Umbilical cord (tissue), 2 donors: ENCODE results near the gene KMT2A. TPM values are rescaled to one million over a fixed set of nuclear protein-coding genes. Genes with fewer than 3 reads are reported as not detected.
A peak's percentile ranks its signal among the peaks of the same experiment; 100 is the strongest.
"Not testable (repeated sequence)": the region's sequence is repeated elsewhere in the genome, so short reads cannot be mapped to it uniquely, and the experiment has no call there.

Source experiments
- DNase-seq: peaks from one replicate; pipeline ENCODE4 v3.0.0-alpha.2; 2015; ENCODE audit warnings: low spot score
- total RNA-seq: library from RNA; depleted of rRNA; stranded (reverse); fragments of >200 nt; gene quantifications from one replicate; pipeline ENCODE4 v1.2.3, GENCODE V29; 2014; ENCODE audit warnings: low replicate concordance; ENCODE audit not compliant: insufficient read depth

Gene KMT2A
- total RNA-seq, 1 donor from 2014 or later, result 20.9 TPM

DNA sequence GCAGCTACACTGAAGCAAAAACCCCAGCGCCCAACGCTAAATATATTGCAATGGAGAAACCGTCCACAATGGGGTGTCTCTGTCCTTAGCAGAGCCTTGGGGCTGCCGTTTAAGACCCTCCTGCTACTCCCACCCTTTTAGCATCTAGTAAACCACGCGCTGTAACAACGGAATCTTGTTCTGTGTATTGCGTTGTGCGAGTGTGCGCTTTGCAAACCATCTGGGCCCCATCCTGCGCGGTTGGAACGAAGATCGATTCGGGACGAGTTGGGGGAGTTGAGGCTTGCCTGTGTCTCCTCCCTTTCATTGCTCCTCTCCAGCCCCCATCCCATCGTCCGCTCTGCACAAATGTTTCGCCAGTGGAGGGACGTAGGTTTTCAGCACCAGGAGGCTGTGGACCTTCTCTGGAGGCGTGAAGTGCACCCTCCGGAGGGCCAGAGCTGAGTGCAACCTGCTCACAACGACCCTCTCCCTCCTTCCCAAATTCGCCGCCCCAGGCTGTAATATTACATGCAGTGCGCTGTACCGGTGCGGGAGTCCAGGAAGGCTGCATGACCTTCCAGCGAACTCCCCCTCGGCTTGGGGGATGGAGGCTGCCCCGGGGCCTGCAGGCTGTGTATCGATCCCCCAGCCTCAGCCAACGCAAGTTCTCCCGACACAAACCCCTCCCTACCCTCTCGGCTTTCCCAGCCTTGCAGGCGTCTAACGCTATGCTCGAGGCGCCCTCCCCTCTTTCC lies 1.6 kb upstream of the KMT2A start:
- DNase-seq, result peak; percentile 50

DNA sequence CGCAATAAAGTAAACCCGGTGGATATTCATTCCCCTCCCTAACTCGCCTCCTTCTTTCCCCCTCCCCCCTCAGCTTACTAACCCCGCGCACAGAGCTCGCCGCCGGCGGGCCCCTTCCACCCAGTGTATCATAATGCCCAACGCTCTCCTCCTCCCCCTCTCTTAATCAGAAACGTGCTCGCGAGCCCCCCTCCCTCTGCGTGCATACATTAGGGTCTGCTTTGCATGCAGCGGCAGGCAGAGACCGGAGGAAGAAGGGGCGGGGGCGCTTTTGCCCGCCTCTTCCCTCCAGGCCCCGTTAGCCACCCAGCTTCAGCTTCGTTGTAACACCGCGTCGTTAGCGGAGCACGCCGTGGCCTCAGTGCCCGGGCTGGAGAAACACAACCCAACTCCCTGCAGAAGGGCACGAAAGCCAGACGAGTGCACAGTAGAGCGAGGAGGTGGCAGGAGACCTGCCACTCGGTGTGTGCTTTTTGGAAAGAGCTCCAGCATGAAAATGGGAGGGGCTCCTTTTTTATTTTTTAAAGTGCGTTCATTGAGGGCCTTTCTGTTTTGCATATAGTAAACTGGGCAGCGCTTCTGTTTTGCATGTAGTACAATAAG lies 901 bp upstream of the KMT2A start:
- peak; percentile 76 for DNase-seq

- DNase-seq, result peak; percentile 34
These were observed 431 bp downstream of the KMT2A start for GRCh38 chr11:118436639-118437207.

DNA sequence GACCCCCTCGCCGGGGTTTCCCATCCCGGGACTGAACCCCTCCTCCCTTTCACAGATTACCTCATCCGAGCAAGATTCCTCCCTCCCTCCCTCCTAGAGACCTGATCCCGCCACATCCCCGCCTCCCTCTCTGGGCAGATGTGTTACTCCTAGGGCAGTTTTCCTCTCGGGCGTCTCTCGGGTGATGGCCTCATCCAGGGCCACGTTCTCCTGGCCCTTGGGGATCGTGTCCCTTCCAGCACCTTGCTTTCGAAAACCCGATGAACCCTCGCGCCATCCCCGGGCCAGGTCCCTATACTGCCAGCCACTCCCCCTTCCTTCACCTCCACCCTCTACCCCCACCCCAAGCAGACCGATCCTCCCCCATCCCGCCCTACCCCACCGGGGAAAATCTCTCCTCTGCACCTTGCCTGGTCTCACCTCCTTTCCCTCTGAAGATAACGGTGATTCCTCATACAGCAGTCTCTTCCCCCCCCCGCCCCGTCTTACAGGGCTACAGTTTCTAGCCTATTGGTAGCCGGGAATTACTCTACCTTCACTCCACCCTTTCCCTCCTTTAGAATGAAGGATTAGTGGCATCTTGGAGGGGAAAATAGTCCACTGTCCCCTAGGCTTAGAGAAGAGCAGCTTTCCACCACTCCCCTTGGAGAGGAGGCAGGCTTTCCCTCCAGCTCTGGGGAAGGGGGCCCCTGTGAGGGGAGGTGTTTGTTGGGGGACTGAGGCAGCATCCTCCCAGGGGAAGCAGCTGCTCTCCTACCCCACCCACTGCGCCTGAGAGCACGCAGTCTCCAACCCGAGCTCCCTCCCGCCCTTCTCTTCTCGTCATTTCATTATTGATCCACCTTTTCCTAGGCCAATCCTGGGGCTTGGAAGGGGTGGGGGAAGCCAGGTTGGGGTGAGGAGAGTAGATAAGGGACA lies 1.2 kb downstream of the KMT2A start:
- DNase-seq, result peak; percentile 85

DNA sequence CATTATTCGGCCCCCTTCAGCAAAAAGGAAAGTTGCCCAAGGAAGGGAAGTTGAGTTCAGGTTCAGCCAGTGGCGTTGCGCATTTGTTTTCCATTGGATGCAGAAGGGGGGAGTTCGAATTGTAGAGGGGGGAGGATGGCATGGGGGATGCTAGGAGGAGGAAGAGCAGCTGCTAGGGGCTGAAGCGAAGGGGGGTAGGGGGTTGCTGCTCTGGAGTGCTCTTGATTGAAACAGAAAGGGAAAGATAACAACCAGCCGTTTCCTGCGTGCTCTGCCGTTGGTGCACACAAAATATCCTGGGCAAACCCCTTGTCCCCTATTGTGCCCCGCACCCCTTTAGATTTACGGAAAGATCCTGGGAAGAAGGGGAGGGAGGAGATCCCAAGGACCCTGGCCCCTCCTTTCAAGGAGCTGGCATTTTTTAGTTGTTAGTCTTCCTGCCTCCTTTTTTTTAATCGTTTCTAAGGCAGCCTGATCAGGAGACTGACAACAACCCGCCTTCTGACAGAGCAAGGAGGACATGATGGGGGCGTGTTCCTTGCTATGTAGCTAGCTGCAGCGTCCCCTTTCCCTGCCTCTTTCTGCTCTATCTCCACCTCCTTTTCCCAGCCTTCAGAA lies 2.1 kb downstream of the KMT2A start:
- peak; percentile 94 for DNase-seq

DNA sequence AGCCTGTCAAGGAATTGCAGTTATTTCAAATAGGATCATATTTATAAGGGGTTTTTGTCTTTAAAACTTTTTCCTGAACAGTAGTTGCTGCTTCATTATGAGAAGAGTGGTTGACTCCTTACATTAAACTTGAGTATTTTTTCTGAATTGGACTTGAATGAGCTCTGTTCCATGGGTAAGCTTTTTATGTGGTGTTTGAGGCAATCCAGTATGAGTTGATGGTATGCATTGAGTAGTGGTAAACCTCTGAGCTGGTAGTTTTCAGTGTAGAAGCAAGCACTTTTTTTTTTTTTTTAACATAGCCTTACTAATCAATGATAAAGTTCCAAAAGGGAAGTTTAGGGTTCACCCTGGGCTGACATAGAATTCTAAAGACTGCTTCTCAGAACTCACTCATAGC lies 3.4 kb downstream of the KMT2A start:
- DNase-seq, result no peak

DNA sequence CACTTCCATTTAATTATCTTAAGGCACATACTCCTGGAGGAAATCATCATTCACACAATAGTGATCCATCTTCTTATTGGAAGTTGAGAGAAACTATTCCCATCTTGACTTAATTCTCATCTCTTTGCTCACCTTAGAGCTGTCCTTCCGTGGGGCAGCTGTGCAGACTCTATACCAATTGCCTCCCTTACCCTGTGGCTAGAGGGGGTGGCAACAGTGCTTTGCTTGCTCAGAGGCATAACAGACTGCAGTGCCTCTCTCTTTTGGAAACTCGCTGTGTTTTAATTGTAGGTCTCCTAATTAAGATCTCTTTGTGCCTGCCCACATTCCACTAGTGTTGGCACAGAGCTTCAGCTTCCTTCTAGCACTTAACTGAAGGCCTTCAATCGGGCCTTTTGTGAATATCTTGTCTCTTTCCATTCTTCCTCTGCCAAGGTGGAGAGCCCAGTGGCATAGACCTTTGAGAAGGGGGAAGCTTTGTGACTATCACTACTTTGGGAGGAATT lies 5.5 kb downstream of the KMT2A start:
- no peak for DNase-seq

DNA sequence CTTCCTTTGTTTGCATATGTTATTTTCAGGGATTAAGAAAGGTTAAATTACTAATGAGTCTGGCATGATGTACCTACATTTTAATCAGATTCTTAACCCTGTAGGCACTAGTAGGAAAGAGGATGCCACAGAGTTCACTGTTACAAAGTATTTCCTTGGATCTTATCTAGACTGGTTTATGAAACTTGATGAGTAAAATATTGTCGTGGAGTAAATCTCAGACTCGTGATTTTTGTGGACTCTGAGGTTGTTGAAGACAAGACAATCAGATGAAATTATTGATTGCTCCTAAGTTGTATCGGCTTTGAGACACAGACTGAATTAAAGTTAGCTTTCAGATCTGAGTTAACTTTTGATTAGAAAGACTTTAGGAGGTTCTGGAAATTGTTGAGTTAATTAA lies 6.0 kb downstream of the KMT2A start:
- DNase-seq, result no peak

DNA sequence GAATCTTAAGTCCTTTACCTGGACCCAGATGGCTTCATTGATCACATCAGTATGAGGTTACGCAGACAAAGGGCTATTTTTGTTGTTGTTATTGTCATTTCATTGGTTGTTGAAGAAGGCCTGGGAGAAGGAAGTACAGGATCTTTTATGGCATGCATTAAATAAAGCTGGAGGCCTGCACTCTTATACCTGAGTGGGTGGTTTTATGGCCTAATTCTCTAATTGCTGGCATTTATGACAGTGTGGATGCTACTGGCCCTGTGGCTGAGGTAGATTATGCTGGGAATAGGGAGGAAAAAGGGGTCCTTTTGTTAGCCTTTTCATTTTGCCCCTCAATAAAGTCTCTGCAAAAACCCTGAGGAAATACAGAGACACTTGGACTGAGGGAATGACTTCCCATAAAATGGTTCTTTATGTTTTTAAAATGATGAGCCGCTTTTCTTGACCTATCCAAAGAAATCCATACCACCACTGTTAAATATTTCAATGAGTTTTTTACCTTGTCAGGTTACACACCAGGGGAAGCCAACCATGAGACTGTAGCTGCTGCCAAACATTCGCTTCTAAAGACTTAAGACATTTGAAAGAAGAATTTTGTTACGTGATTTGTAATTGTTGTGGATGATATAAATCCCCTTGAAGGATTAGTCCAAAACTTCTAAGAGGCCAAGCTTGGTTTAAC lies 6.8 kb downstream of the KMT2A start:
- no peak for DNase-seq

- DNase-seq, result no peak
These were observed 7.4 kb downstream of the KMT2A start for GRCh38 chr11:118443590-118444218.

- no peak for DNase-seq
These were observed 11.1 kb downstream of the KMT2A start for GRCh38 chr11:118447423-118447822.

DNA sequence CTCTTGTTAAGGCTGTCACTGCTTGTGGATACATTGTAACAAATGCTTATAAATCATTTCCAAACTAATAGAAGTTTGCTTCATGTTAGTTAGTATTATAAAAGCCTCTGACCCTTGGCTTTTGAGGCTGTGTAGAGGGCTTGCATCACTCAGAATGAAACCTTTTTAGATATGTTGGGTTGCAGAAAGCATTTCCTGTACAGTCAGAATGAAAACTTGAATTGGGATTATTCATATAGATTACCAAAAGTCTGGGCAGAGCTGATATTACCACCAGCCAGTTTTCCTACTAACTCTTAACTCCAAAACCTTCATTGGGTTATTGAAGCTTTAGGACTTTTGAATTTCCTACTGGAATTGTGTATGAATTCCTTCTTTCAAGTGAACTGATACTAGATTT lies 12.0 kb downstream of the KMT2A start:
- no peak for DNase-seq

DNA sequence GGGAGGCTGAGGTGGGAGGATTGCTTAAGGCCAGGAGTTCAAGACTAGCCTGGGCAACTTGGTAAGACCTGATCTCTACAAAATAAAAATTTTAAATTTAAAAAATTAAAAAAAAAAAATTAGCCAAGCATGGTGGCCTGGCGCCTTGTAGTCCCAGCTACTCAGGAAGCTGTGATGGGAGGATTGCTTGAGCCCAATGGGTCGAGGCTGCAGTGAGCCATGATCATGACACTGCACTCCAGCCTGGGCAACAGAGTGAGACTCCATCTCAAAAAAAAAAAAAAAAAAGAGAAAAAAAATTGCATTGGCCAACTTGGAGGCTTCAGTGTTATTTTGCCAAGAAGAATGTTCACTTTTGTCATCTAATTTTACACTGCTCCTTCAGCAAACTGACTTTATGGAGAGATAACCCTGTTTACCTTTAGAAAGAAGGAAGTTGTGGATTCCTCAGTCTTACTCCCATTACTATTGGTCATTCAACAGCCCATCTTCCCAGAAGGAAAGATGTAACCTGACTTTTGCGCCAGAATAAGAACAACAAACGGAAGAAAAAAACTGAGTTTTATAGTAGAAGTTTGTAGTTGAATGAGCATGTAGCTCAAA lies 13.1 kb downstream of the KMT2A start:
- no peak for DNase-seq

DNA sequence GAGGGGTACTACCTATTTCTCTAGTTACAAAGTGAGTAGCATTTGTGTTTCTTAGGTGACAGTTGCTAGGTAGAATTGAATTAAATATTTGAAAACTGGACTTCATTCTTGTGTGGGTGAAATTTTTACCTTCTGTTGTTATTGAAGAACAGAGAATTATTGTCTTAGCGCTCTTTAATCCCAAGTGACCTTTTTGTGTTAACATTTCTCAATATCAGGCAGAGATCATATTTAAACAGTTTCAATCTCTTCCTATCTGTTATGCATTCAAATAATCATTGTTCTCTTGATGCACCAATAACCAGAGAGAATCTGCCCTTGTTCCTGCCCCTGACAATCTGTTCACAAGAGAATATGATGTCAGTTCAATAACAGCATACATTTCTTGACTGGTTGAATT lies 14.2 kb downstream of the KMT2A start:
- no peak for DNase-seq

DNA sequence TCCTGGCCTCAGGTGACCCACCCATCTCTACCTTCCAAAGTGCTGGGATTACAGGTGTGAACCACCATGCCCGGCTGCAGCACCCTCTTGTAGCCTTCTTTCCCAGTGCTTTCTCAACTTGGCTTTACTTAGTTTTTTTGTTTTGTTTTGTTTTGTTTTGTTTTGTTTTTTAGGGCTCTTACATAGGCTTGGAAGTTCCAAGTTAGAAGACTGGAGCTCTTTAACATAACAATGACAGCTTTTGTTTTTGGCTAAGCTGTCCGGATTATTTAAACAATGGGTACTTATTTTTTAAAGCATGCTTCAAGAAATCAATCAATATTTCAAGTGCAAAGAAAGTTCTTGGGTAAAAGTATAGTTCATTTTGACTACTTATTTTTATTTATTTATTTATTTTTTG lies 25.9 kb downstream of the KMT2A start:
- DNase-seq, result no peak

- not testable (repeated sequence) for DNase-seq
These were observed 32.7 kb downstream of the KMT2A start for GRCh38 chr11:118468968-118469367.

DNA sequence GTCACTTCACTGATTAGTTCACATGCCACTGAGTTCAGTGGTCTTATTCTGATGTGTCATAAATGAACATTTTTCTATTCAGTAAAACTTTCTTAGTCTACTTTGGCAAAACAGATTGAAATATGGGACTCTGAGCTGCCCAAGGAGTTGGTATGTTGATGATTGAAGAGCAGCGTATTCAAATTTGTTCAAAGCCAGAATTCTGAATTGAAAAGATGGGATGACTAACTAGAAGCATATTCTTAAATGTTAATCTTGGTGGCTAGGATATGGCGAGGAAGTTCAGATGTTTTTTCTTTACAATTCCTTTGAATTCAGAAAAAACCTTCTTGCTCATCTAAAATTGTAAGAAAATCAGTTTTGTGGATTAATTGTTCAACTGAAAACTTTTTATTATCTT lies 34.7 kb downstream of the KMT2A start:
- no peak for DNase-seq

DNA sequence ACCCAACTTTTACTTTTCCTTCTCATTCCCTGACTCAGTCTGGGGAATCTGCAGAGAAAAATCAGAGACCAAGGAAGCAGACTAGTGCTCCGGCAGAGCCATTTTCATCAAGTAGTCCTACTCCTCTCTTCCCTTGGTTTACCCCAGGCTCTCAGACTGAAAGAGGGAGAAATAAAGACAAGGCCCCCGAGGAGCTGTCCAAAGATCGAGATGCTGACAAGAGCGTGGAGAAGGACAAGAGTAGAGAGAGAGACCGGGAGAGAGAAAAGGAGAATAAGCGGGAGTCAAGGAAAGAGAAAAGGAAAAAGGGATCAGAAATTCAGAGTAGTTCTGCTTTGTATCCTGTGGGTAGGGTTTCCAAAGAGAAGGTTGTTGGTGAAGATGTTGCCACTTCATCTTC lies 37.2 kb downstream of the KMT2A start:
- DNase-seq, result no peak

DNA sequence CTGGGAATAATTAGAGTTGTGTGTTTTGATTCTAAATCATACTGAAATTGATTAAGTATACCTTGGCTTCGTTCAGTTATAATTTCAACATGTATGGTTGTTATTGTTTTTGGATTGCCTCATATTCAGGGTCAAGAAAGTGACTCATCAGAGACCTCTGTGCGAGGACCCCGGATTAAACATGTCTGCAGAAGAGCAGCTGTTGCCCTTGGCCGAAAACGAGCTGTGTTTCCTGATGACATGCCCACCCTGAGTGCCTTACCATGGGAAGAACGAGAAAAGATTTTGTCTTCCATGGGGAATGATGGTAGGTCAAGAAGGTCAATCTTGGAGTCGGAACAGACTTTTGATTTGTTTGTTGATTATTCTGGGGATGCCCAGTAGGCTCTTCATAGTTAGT lies 40.4 kb downstream of the KMT2A start:
- no peak for DNase-seq

- DNase-seq, result not testable (repeated sequence)
These were observed 44.9 kb downstream of the KMT2A start for GRCh38 chr11:118481238-118481637.
